Measurements from ENCODE around the gene MRPS31. TPM values are rescaled to one million over a fixed set of nuclear protein-coding genes. Genes with fewer than 3 reads are reported as not detected.
"Not testable (repeated sequence)": the region's sequence is repeated elsewhere in the genome, so short reads cannot be mapped to it uniquely, and the experiment has no call there.

MRPS31 gene
- total and polyA plus RNA-seq, 10 of the 15 experiments (the other 5 are each of a cell fraction or from before 2014, with no cell fraction given): 20.3 to 60.9 (median 43.1) TPM

DNA sequence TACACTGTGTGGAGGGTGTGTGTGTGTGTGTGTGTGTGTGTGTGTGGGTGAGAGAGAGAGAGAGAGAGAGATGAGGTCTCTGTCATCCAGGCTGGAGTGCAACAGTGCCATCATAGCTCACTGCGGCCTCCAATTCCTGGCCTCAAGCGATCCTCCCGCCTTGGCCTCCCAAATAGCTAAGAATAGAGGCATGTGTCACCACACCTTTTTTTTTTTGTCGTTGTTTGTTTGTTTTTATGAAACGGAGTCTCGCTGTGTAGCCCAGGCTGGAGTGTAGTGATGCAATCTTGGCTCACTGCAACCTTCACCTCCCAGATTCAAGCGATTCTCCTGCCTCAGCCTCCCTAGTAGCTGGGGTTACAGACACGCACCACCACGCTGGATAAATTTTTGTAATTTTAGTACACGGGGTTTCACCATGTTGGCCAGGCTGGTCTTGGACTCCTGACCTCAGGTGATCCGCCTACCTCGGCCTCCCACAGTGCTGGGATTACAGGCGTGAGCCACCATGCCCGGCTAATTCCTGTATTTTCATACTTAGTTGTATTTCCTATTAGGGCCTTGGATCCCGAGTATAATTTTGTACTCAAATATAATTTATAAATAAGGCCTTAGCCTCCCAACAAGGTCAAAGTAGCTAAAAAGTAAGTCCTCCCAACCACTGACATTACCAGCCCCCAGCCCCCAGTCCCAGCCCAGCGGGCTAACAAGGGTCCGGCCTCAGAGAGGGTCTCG is 17.7 kb upstream of the MRPS31 start:
- TSS peak; percentile 93 for BruUV-seq (replicated peaks)
- DNase-seq (ENCODE audit: low read depth, low spot score): not testable (repeated sequence)
- POLR2A ChIA-PET: interaction anchor here (0.7 to 1.7 kb wide), 2 partner anchors 9 to 226 kb away, joined by 3 to 6 read pairs; no protein-coding TSS in a partner anchor

More for the DNA sequence above, 17.7 kb upstream of the MRPS31 start:
- in situ Hi-C loops (cut with MboI); H4K20me1 ChIP-seq (ENCODE audit: control insufficient read depth, insufficient read depth); H3K27me3 ChIP-seq (replicated peaks in 1 of 2; ENCODE audit: control insufficient read depth in 2 of 2, insufficient read depth in 2 of 2, low read length in 1 of 2); H3K36me3 ChIP-seq (ENCODE audit: control insufficient read depth in 2 of 2, insufficient read depth in 2 of 2, low read length in 1 of 2); H3K79me2 ChIP-seq (ENCODE audit: control insufficient read depth, insufficient read depth, low read length); FAIRE-seq; H3K9me3 ChIP-seq (replicated peaks; ENCODE audit: control insufficient read depth, insufficient read depth, low read length): not testable (repeated sequence)
- Histone ChIP-seq H3K9ac (ENCODE audit: control insufficient read depth, insufficient read depth, low read length) (peak overlapping the region; percentile 82), H3K27ac (ENCODE audit: control insufficient read depth, insufficient read depth) (peak overlapping the region; percentile 56), H3K4me3 (peak overlapping the region; percentile 83), H3K4me1 (ENCODE audit: control insufficient read depth, insufficient read depth, low read length) (peaks cover 17% of the 10 kb centered on the region), H2AFZ (ENCODE audit: control insufficient read depth, low read depth, low read length) (peak overlapping the region; percentile 94), H3K4me2 (ENCODE audit: control insufficient read depth, insufficient read depth) (peak overlapping the region; percentile 61)
- TF ChIP-seq ZBTB40 (IDR thresholded peaks at IDR 0.05; ENCODE audit: borderline replicate concordance) (peak; percentile 53; the same call in 1 of the 2 replicates), MLLT1 (IDR thresholded peaks at IDR 0.05) (peak; percentile 85; the same call in 1 of the 2 replicates)
- ChIA-PET RAD21 (ENCODE audit: unreplicated experiment) (interaction anchor here (0.6 to 2.3 kb wide), 5 partner anchors 11 to 133 kb away, joined by 3 to 8 read pairs (median 4); no protein-coding TSS in a partner anchor), CTCF (interaction anchor here (0.6 to 5.0 kb wide), 11 partner anchors 11 to 474 kb away, joined by 3 to 36 read pairs (median 3); no protein-coding TSS in a partner anchor), SMC1A (ENCODE audit: uncharacterized antibody, unreplicated experiment) (interaction anchor here (0.8 to 1.7 kb wide), 8 partner anchors 10 to 265 kb away, joined by 3 to 8 read pairs (median 4); no protein-coding TSS in a partner anchor)
- ATAC-seq: peak; percentile 5
- WGBS (ENCODE audit: insufficient coverage, insufficient replicate concordance, low lambda C conversion rate, missing lambda C conversion rate): 26% methylated on average over 18 of the region's 18 CpGs
- intact Hi-C loops (cut with micrococcal nuclease; ENCODE audit: unreplicated experiment): loop anchor here (5.0 kb wide), 1 partner anchor 134 kb away; no protein-coding TSS in a partner anchor
